Colonic mucosa (tissue), 4 donors: ENCODE measurements around the gene C1QTNF5. TPM values are rescaled to one million over a fixed set of nuclear protein-coding genes. Genes with fewer than 3 reads are reported as not detected.

Source experiments
- DNase-seq: peaks from one replicate; pipeline ENCODE4 v3.0.0-alpha.2; 2020
- H3K27ac ChIP-seq: fragments of 200-600 bp; one replicate; pipeline ENCODE4 v1.8.0; 2021
- H3K27me3 ChIP-seq: fragments of 200-600 bp; one replicate; pipeline ENCODE4 v1.8.0; 2021
- H3K36me3 ChIP-seq: fragments of 200-600 bp; one replicate; pipeline ENCODE4 v1.8.0; 2021
- H3K4me1 ChIP-seq: fragments of 200-600 bp; one replicate; pipeline ENCODE4 v1.8.0; 2021; ENCODE audit warnings: mild to moderate bottlenecking
- H3K4me3 ChIP-seq: fragments of 200-600 bp; one replicate; pipeline ENCODE4 v1.8.0; 2021
- H3K9ac ChIP-seq, 2 donors: one replicate each; pipeline ENCODE4 v1.7.0; 2013; ENCODE audit warnings: control low read depth in 2 of 2, low read depth in 2 of 2, low read length in 2 of 2
- H3K9me3 ChIP-seq: fragments of 200-600 bp; one replicate; pipeline ENCODE4 v1.8.0; 2021
- CTCF ChIP-seq: fragments of 200-600 bp; IDR thresholded peaks from one replicate; pipeline ENCODE4 v1.8.0; 2022; ENCODE audit warnings: antibody characterized with exemption, mild to moderate bottlenecking
- intact Hi-C: fragments of 100-400 bp; cut with DNase I; formaldehyde crosslinking; loops from one replicate; pipeline ENCODE4 v1.14.1; 2022
- total RNA-seq, 2 donors: library from RNA; stranded (reverse); fragmentation: NEBNext Ultra II Directional in 1 of 2; extraction: Animal tissue kit (Norgen Biotek cat#: 25700) in 1 of 2; gene quantifications; one replicate each; pipeline ENCODE4 v1.2.1, GENCODE V29; 2021
- donor health status: healthy.
- donor health status: DM: no; HTN: no; CAD: no.
- donor health status: DM: no; HTN: no; CAD: no.

The C1QTNF5 gene
- total RNA-seq, 2 donors from 2014 or later = 5.3 to 8.7 TPM

- H3K36me3 ChIP-seq = no peaks in the 10 kb centered on the region
- no peak overlapping the region for H3K4me3 ChIP-seq
- H3K27ac ChIP-seq = no peak overlapping the region
- H3K27me3 ChIP-seq = peaks cover 12% of the 10 kb centered on the region
- H3K4me1 ChIP-seq = peaks cover 17% of the 10 kb centered on the region
- H3K9ac ChIP-seq = no peak overlapping the region
- no peaks in the 10 kb centered on the region for H3K9me3 ChIP-seq
- no peak for DNase-seq
- intact Hi-C loops = no loop called here
- TF ChIP-seq CTCF = no peak
Observed at GRCh38 chr11:119335655-119336543, 4.8 kb downstream of the C1QTNF5 start.

- no peak for TF ChIP-seq CTCF
- peaks cover 12% of the 10 kb centered on the region for H3K4me1 ChIP-seq
- H3K9ac ChIP-seq = peak overlapping the region; percentile 86 to 87
- peaks cover 7% of the 10 kb centered on the region for H3K27me3 ChIP-seq
- intact Hi-C loops = no loop called here
- DNase-seq = no peak
- H3K27ac ChIP-seq = no peak overlapping the region
- H3K36me3 ChIP-seq = no peaks in the 10 kb centered on the region
- H3K4me3 ChIP-seq = peak overlapping the region; percentile 99
- no peaks in the 10 kb centered on the region for H3K9me3 ChIP-seq
Observed at GRCh38 chr11:119335091-119335654, 5.5 kb downstream of the C1QTNF5 start.

GRCh38 chr11:119334174-119334930, 6.3 kb downstream of the C1QTNF5 start, which contains the start of gene RNF26:
Gene RNF26 (plus strand): TSS chr11:119334527. CDS start chr11:119335123, 596 bp downstream.
- Histone ChIP-seq H3K9me3 (no peaks in the 10 kb centered on the region), H3K9ac (peak within 1 kb of the TSS; percentile 86 to 87), H3K27ac (peak within 1 kb of the TSS; percentile 65), H3K36me3 (no peaks in the 10 kb centered on the region), H3K27me3 (no peaks in the 10 kb centered on the region), H3K4me1 (peaks cover 5% of the 10 kb centered on the region), H3K4me3 (peak within 1 kb of the TSS; percentile 99)
- peak; percentile 98 for DNase-seq
- no peak for TF ChIP-seq CTCF
- intact Hi-C loops = loop anchor here (5.0 kb wide), 1 partner anchor 127 kb away; the partner anchor contains the start of gene CBL

- TF ChIP-seq CTCF = no peak
- Histone ChIP-seq H3K4me3 (no peak overlapping the region), H3K9ac (no peak overlapping the region), H3K36me3 (no peaks in the 10 kb centered on the region), H3K27ac (no peak overlapping the region), H3K27me3 (no peaks in the 10 kb centered on the region), H3K4me1 (peaks cover 5% of the 10 kb centered on the region), H3K9me3 (no peaks in the 10 kb centered on the region)
- DNase-seq = no peak
- intact Hi-C loops = loop anchor here (5.0 kb wide), 1 partner anchor 125 kb away; the partner anchor contains the start of gene CBL
Observed at GRCh38 chr11:119332111-119332765, 8.4 kb downstream of the C1QTNF5 start.

GRCh38 chr11:119330237-119330636, 10.4 kb downstream of the C1QTNF5 start:
- Histone ChIP-seq H3K36me3 (no peaks in the 10 kb centered on the region), H3K4me3 (no peak overlapping the region), H3K9me3 (no peaks in the 10 kb centered on the region), H3K27me3 (no peaks in the 10 kb centered on the region), H3K27ac (no peak overlapping the region), H3K4me1 (peaks cover 4% of the 10 kb centered on the region), H3K9ac (no peak overlapping the region)
- DNase-seq = no peak
- intact Hi-C loops = loop anchor here (5.0 kb wide), 1 partner anchor 123 kb away; the partner anchor contains the start of gene CBL
- no peak for TF ChIP-seq CTCF
